Adipose tissue (tissue), 3 donors: Measurements from ENCODE around the gene MARK2. TPM values are rescaled to one million over a fixed set of nuclear protein-coding genes. Genes with fewer than 3 reads are reported as not detected.
"Not testable (repeated sequence)": the region's sequence is repeated elsewhere in the genome, so short reads cannot be mapped to it uniquely, and the experiment has no call there.

Experiments
- H3K27ac ChIP-seq: one replicate; pipeline ENCODE4 v1.5.1; 2013; ENCODE audit warnings: low read depth, low read length
- WGBS, 3 donors: extraction: QIAGEN DNeasy Blood & Tissue Kit; methylation state at CpG; one replicate each; pipeline ENCODE4 v1.1.7; 2013; 5-methylcytosine and 5-hydroxymethylcytosine counted together
- polyA plus RNA-seq, 3 donors: library from polyadenylated mRNA; stranded (reverse); fragments of 200-250 nt; gene quantifications; one replicate each; pipeline ENCODE4 v1.2.3, GENCODE V29; 2013
- donor health status: healthy with polysubstance abuse.
- donor health status: Bipolar disorder and iron deficiency.
- donor health status: healthy.

The MARK2 gene
- polyA plus RNA-seq, 3 donors = 13.4 to 15.0 (median 14.2) TPM

- WGBS, 3 donors = 76 to 96% (median 93%) methylated on average over 6 of the region's 6 CpGs
- no peak overlapping the region for H3K27ac ChIP-seq
Measured at GRCh38 chr11:63846897-63847296, 8.0 kb downstream of the MARK2 start.

DNA sequence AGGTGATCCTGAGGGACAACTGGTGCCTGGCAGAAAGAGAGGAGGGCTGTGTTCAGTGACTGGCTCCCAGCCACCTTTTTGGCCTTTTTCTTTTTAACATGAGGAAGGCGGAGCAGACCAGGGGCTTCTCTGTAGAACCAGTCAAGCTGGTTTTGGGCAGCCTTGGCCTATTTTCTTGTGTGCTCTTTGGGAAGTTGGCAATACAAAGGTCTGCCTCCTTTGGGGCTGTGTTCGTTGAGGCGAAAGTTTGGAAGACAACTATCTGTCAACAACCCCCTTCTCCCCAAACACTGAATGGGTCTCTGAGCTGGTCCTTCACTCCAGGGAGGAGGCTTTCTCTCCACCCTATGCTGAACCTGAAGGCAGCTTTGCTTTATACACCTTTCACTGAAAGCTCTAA, 8.5 kb downstream of the MARK2 start:
- H3K27ac ChIP-seq = no peak overlapping the region
- 41 to 81% (median 76%) methylated on average over 3 of the region's 3 CpGs for WGBS, 3 donors

GRCh38 chr11:63849691-63850090, 10.8 kb downstream of the MARK2 start:
- H3K27ac ChIP-seq = no peak overlapping the region
- 62 to 90% (median 87%) methylated on average over 2 of the region's 2 CpGs for WGBS, 3 donors

DNA sequence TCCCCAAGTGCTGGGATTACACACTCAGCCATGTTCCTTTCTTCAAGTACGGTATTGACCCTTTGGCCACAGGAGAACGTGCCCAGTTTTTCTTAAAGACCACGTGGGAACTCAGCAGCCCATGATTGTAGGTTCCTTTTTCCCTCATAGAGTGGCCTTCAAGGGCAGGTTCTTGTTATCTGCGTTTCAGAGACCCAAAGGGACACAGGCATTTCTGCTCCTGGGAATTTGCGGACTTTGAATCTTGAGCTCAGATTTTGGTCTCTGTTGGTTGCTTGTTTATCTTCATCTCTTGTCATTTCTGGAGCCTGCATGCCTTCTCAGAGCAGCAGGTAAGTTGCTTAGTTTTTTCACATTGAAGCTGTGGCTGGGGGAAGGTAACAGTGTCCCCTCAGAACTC, 12.0 kb downstream of the MARK2 start:
- no peak overlapping the region for H3K27ac ChIP-seq
- WGBS, 3 donors = 44 to 84% (median 84%) methylated on average over 5 of the region's 5 CpGs

DNA sequence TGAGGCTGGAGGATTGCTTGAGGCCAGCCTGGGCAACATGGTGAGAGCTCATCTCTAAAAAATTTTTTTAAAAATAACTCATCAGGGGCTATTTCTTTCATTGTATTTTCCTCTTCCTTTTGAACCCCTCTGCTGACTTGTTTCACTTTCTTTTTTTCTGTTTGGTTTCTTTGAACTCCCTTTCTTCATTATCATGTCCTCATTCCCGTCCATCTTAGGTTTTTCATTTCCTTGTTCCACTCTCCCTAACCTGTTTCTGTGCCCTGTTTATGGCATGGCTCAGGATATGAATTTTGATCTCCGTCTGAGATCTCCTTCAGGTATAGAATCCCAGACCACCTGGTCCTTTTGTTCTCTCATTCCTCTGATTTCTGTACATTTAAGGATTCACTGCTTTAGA, 12.5 kb downstream of the MARK2 start:
- no peak overlapping the region for H3K27ac ChIP-seq
- WGBS, 3 donors = 36 to 51% (median 48%) methylated on average over 2 of the region's 2 CpGs

DNA sequence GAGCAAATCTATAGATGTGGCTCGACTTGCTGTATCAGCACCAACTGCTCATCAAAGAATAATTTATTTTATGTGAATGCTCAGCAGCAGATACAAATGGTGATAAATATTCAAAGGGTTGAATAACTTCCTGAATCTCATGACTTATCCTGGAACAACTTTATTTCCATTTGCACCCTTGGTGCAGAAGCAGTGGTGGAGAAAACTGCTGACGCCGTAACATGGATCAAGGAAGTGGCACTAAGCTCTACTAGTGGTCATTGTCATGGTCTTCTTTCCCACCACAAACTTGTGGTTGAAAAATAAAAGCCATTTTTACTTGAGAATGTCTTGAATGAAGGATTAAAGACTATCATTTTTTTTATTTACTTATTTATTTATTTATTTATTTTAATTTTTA, 14.6 kb downstream of the MARK2 start:
- 79 to 84% (median 82%) methylated on average over 3 of the region's 3 CpGs for WGBS, 3 donors
- no peak overlapping the region for H3K27ac ChIP-seq

- H3K27ac ChIP-seq = no peak overlapping the region
- 87 to 96% (median 92%) methylated on average over 4 of the region's 4 CpGs for WGBS, 3 donors
Measured at GRCh38 chr11:63854696-63855095, 15.8 kb downstream of the MARK2 start.

DNA sequence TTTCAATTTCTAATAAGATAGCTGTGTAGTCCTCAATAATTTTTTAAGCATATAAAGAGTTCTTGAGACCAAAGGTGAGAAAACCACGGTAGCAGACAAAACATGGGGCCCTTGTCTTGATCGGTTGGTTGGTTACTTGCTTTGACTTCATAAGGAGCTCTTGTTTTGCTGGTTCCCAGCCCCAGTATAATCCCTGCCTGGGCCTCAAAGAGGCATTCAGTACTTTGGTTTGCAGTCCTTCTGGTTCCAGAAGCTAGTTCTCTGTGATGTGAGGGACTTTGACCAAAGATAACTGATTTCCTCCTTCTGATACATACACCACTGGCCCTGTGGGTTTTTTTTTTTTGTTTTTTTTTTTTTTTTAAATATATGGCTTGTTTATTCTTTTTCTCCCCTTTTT, 17.1 kb downstream of the MARK2 start:
- H3K27ac ChIP-seq = no peak overlapping the region
- 42 to 92% (median 74%) methylated on average over 2 of the region's 2 CpGs for WGBS, 3 donors

DNA sequence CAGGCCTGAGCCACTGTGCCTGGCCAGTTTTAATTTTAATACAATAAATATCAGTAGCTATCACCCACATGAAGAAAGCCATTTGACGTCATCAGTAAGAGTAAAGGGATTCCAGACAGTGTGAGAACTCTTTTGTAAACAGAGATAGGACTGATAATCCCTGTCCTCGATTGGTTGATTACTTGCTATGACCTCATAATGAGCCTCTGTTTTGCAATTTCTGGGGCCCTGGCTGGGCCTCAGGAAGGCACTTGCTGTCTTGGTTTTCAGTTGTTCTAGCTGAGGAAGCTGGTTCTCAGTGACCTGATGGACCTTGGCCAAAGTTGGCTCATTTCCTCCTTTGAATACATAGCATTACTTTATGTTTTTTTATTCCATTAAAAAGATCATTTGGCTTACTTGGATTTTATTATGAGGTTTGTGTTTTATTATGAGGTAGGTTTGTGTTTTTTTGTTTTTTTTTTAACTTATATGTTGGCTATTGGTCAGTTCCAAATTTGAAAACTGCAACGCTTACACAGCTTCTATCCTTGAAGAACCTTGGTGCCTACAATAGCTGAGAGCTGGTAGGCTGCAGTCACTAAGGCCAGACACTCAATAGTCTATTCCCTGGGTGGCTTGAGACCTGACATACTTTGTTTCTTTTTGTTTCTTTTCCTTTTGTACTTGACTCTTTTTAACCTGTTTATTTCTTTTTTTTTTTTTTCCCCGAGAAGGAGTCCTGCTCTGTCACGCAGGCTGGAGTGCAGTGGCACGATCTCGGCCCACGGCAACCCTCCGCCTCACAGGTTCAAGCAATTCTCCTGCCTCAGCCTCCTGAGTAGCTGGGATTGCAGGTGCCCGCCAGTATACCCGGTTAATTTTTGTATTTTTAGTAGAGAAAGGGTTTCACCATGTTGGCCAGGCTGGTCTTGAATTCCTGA, 20.0 kb downstream of the MARK2 start:
- peak overlapping the region; percentile 9 for H3K27ac ChIP-seq
- 77 to 82% (median 78%) methylated on average over 11 of the region's 11 CpGs for WGBS, 3 donors

DNA sequence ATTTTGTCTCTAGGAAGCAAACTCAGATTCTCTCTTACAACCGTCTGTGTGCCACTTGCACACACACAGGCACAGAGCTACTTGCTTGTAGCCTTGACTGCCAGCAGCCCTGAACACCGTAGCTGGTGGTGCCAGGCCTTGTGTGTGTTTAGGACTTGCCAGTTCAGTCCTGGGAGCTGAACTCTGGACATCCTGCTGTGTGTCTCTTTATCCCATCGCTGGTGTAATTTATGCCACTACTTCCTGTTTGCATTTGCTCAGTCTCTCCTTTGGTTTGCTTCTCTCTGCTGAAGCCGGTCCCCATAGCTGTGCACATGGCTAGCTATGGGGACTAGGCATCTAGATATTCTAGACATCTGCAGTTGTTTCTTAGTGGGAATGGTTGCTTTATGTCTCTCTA, 24.0 kb downstream of the MARK2 start:
- WGBS, 3 donors = 11 to 27% (median 20%) methylated on average over 4 of the region's 4 CpGs
- H3K27ac ChIP-seq = no peak overlapping the region

DNA sequence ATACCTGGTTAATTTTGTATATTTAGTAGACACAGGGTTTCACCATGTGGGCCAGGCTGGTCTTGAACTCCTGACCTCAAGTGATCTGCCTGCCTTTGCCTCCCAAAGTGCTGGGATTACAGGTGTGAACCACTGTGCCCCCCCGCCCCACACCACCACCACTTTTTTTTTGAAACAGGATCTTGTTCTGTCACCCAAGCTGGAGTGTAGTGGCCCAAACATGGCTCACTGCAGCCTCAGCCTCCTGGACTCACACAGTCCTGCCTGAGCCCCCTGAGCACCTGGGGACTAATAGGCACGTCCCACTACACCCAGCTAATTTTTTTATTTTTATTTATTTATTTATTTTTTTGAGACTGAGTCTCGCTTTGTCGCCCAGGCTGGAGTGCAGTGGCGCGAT, 24.7 kb downstream of the MARK2 start:
- WGBS, 3 donors = 96 to 98% (median 98%) methylated on average over 6 of the region's 6 CpGs

GRCh38 chr11:63866211-63866610, 27.3 kb downstream of the MARK2 start:
- H3K27ac ChIP-seq = no peak overlapping the region
- WGBS, 3 donors = 34 to 46% (median 37%) methylated on average over 4 of the region's 4 CpGs

More for the DNA sequence above, 24.7 kb downstream of the MARK2 start:
- not testable (repeated sequence) for H3K27ac ChIP-seq

DNA sequence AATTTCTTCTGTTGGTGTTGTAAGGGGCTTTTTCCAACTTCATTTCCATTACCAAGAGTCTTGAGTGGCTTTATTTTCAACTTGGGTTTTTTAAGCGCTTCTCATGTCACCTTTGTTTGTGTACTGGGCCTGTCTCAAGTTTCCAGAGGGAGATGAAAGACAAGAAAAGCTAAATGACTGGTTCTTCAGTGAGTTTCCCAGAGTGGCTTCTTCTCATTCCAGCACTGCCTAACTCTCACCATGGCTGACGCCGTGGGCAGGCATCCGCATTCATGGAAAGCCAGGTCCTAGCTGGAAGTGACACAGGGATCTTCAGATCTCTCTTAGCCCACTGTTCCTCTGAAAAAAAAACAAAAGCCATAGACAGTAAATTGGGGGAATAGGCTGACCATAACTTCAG, 28.6 kb downstream of the MARK2 start:
- no peak overlapping the region for H3K27ac ChIP-seq
- 93 to 98% (median 95%) methylated on average over 4 of the region's 4 CpGs for WGBS, 3 donors

DNA sequence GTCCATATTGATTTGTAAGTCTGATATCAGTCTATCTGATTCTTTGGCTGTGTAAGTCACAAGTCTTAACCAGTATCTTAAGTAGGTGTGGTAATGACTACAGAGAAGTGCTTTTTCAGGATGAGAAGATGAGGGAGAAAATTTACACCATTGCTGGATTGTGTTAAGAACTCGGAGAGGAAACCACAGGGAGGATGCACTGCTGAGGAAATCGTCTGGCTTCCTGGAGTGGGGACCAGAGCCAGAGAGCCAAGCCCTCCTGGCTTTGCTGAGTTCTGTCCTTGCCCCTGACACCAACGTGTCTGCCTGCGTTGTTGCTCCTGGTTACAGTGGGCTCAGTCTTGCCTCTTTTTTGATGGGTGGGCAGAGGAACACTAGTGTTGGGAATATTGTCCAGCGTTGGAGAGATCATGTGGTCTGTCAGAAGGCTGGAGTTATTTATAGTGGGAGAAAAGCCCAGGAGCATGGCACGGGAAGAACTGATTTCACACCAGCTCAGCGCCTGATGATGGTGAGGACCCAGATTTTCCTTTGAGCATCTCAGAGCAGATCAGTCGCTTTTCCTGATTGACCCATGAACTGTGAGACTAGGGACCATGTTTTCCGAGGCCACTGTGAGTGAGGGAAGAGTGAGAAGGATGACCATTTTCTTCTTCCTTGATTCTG, 29.6 kb downstream of the MARK2 start:
- no peak overlapping the region for H3K27ac ChIP-seq
- WGBS, 3 donors = 36 to 57% (median 42%) methylated on average over 9 of the region's 9 CpGs

GRCh38 chr11:63869171-63869591, 30.3 kb downstream of the MARK2 start:
- WGBS, 3 donors = 61 to 86% (median 81%) methylated on average over 7 of the region's 7 CpGs
- H3K27ac ChIP-seq = no peak overlapping the region

- H3K27ac ChIP-seq = no peak overlapping the region
- 49 to 70% (median 52%) methylated on average over 8 of the region's 8 CpGs for WGBS, 3 donors
Measured at GRCh38 chr11:63869683-63870082, 30.8 kb downstream of the MARK2 start.

DNA sequence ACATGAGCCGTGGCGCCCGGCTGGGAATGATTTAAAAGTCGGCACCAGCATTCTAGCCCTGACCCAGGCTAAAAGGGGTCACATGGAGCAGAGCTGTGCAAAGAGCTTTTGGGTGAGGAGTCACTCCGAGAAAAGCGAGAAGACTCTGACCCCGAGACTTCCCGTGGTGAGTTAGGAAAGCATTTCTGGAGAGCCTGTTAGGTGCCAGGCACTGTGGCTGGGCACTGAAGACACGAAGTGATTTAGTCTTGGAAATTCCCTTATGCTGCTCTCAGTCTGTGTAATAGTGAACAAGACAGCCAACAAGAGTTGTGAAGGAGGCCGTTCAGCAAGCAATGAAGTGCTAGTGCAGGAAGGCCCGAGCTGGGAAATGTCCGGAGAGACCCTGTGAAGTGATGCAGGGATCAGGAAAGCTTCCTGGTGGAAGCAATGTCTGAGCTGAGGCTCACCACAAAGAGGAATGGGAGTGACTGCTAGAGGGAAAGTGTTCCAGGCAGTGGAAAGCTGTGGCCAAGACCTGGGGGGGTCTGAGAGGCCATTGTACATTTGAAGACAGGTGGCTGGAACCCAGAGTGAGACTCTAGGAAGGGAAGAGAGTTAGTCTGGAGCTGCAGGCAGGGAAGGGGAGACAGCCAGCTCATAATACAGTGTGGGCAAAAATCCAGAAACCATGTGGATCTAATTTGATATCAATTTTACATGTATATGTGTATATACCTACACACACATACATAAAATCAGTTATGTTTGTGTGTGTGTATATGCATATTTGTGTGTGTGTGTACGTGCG, 31.6 kb downstream of the MARK2 start:
- 59 to 70% (median 59%) methylated on average over 14 of the region's 14 CpGs for WGBS, 3 donors
- H3K27ac ChIP-seq = no peak overlapping the region

GRCh38 chr11:63871962-63872799, 33.3 kb downstream of the MARK2 start:
- WGBS, 3 donors = 10 to 14% (median 14%) methylated on average over 11 of the region's 11 CpGs
- H3K27ac ChIP-seq = peak overlapping the region; percentile 66
